NK-92 (cell line): ENCODE data around the gene PTPN7.
"Not testable (repeated sequence)": the region's sequence is repeated elsewhere in the genome, so short reads cannot be mapped to it uniquely, and the experiment has no call there.

Experiments used
- DNase-seq: peaks from one replicate; lab custom pipeline; 2025; ENCODE audit not compliant: unreplicated experiment; lab: John Stamatoyannopoulos, UW

Gene PTPN7

DNA sequence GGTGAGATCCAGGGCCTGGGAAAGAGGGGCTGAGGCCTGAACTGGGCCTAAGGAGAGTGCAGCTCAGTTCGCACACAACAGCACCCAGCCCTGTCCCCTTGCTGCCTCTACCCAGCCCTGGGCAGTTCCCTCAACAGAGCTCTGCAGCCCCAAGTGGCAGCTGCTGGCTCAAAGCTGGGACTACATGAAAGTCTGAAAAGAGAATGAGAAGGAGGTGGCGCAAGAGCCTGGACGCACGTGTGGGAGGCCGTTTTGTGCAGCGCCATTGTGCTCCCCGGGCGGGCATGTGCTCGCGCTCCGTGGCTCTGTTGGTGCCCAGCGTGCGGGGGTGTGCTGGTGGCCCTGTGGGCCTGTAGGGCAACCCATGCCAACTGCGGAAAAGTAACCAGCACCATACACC lies 27.4 kb downstream of the PTPN7 start:
- no peak for DNase-seq

DNA sequence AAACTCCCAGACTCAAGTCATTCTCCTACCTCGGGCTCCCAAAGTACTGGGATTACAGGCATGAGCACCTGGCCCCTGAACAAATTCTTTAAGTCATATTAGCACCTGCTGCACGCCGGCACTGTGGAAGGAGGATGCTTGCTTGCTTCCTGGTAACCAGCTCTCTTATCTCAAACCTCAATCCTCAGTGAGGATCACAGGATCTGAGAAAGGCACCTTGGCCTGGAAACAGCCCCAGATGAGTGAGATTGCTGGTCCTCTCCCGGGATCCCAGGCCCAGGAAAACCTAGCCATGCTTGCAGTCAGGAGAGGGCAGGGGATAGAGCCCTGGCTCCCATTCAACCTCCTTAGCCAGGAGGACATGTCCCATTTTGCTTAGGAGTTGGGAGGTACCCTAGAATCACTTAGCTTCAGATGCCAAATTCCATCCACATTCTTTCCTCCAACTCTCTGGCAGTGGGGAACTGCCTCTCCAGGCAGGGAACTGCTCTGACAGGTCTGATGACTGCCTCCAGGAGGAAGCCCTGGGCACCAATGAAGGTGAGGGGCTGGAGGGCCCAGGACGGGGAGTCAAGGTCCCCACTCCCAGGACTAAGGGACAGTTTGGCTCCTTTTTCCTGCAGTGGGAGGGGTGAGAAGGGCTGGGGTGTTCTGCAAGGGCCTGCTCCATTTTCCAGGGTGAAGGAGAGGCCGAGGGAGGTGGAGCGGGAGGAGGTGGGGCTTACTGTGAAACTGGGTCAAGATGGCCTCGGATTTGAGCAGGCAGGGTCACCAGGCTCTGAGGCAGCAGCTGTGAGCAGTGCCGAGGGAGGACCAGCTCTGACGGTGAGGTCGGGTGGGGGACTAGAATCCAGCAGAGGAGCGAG lies 28.2 kb downstream of the PTPN7 start:
- DNase-seq, result no peak

DNA sequence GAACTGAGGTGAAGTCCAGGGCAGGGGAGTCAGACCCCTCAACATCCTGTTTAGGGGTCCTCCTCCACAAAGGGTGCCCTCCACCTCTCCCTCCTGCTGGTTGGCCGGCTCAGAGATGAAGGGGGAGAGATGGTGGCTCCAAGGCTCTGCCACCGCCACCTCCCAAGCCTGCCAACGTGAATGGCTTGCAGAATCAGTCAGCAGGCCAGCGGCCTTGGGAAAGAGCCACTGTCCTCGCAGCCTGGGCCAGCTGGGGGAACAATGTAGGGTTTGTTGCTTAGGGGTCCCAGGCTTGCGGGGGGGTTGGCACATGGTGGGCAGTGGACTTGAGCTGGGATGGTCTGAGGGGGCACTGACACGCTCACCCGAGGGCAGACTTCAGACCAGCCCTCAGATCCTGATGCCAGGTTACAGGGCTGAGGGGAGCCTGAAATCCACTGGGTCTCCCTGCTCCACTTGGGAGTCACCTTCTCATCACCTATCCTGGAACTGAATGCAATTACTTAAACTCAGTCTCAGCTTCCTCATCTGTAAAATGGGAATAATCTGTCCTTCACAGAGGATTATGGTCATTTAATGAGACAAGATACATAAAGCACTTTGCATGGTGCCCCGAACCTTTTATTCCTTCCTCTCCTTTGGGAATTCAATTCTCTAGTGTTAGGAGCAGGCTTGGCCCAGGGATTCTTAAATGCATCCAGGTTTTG lies 29.4 kb downstream of the PTPN7 start:
- DNase-seq, result no peak

DNA sequence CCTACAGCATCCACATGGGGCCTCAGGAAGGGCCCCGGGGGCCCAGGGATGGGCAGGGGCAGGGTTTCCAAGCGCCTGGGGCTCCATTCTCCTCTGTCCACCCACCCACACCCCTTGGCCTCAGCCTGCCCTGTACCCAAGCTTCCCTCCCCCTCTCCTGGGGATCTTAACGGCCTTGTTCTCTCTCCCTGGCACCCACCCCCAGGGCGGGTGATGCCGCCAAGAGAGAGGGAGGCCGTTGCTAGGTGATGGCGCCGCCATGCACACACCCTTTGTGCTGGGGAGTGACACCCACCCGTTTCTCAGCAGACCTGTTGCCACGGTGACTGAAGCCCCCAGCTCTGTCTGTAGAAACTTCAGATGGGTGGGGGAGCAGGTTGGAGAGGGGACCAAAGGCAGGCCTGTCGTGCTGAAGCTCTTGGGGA lies 30.1 kb downstream of the PTPN7 start:
- no peak for DNase-seq

DNA sequence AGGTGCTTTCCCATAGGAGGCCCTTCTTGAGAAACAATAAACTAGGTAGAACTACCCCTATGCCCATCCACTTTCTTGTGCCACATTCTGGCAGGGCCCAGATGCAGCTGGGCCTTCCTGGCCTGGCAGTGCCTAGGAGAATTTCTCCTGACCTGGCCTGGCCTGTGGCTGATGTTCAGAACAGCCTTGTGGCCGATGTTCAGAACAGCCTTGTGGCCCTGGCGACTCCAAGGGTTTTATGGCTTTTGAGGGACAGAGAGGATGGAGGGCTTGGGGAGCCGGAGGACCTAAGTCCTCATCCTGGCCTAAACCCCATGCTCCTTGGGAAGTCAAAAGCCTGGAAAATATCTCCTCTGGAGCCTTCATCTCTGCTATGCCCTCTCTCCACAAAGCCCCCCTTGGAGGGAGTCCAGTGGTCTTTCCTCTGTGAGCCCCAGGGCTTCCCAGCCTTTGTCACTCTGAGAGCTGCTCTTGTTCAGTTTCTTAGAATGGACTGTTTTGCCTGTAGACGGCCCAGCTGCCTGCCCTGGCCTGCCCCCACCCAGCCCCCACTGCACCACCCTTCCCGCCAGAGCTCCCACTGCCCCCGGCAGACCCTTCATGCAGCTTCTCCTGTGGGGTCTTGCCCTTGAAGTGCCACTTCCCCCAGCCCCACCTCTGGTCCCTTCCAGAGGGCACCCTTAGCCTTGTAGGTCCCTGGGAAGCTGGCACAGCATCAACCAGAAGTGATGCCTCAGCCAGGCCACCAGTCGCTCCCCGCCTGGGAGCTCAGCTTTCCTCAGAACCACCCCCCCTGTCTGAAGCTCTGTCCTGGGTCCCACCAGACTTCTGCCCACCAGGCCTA lies 30.7 kb downstream of the PTPN7 start:
- no peak for DNase-seq

DNA sequence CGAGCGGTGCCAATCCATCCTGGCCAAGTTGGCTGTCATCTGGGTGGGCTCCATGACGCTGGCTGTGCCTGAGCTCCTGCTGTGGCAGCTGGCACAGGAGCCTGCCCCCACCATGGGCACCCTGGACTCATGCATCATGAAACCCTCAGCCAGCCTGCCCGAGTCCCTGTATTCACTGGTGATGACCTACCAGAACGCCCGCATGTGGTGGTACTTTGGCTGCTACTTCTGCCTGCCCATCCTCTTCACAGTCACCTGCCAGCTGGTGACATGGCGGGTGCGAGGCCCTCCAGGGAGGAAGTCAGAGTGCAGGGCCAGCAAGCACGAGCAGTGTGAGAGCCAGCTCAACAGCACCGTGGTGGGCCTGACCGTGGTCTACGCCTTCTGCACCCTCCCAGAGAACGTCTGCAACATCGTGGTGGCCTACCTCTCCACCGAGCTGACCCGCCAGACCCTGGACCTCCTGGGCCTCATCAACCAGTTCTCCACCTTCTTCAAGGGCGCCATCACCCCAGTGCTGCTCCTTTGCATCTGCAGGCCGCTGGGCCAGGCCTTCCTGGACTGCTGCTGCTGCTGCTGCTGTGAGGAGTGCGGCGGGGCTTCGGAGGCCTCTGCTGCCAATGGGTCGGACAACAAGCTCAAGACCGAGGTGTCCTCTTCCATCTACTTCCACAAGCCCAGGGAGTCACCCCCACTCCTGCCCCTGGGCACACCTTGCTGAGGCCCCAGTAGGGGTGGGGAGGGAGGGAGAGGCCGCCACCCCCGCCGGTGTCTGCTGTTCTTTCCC lies 32.4 kb downstream of the PTPN7 start:
- DNase-seq, result no peak

DNA sequence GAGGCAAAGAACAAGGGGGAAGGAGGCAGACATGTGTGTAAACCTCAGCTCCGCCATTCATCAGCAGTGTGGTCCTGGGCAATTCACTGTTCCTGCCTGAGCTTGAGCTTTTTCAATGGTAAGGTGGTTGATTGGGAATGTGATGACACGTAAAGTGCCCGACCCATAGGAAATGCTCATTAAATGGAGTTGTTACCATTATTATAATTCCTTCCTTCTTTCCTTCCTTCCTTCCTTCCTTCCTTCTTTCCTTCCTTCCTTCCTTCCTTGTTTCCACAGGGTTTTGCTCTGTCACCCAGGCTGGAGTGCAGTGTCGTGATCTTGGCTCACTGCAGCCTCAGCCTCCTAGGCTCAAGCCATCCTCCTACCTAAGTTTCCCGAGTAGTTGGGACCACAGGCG lies 33.3 kb downstream of the PTPN7 start:
- DNase-seq, result no peak

DNA sequence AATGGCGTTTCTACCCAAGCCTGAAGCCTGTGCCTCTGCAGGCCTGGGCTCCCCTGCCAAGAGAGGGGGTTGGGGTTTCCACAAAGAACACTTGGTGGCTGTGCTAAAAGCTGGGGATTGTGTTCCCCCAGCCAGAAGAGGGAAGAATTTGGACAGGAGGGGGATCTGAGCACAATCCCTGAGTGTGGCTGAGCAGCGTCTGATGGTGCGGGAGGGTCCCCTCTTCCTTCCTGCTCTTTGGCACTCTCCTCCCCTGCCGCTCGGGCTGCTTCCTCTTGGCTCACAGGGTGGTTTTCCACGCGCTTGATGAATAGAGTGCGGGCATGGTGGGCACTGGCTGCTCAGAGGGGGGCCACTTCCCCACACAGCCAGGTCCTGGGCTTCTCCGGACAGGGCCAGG lies 34.0 kb downstream of the PTPN7 start:
- DNase-seq, result no peak

DNA sequence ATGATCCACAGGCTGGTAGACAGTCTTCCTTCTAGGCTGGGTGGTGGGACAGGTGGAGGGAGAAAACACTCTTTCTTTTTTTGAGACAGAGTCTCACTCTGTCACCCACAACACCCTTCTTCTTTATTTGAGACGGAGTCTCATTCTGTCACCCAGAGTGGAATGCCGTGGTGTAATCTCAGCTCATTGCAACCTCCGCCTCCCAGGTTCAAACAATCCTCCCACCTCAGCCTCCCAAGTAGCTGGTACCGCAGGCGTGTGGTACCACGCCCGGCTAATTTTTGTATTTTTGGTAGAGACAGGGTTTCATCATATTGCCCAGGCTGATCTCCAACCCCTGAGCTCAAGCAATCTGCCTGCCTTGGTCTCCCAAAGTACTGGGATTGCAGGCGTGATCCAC lies 34.8 kb downstream of the PTPN7 start:
- no peak for DNase-seq

DNA sequence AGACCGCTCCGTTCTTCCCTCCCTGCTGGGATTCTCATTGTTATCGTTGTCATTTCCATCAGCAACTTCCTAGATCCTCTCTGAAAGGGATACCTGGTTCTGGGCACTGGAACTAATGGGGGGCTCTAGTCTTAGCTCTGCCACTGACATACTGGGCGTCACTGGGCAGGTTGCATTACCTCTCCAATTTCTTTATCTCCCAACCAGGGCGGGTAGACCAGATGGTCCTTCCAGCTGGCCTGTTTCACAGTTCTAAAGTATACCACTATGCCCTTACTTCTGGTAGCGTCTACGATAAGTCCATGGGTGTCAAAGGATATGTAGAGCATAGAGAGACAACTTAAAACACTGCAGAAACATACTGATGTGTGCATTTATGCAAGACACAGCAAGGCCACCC lies 36.3 kb downstream of the PTPN7 start:
- no peak for DNase-seq

DNA sequence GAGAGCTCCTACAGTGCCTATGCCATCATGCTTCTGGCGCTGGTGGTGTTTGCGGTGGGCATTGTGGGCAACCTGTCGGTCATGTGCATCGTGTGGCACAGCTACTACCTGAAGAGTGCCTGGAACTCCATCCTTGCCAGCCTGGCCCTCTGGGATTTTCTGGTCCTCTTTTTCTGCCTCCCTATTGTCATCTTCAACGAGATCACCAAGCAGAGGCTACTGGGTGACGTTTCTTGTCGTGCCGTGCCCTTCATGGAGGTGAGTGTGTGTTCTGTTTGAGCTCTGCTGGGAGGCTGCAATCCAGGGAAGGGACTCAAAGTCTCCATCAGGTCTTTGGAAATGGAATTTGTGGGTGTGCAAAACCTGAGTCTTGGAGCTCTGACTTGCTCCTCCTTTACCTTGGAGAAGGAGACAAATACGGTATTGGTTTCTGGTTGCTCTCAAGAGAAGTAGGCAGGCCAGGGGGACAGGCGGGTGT lies 37.0 kb downstream of the PTPN7 start:
- DNase-seq, result no peak

DNA sequence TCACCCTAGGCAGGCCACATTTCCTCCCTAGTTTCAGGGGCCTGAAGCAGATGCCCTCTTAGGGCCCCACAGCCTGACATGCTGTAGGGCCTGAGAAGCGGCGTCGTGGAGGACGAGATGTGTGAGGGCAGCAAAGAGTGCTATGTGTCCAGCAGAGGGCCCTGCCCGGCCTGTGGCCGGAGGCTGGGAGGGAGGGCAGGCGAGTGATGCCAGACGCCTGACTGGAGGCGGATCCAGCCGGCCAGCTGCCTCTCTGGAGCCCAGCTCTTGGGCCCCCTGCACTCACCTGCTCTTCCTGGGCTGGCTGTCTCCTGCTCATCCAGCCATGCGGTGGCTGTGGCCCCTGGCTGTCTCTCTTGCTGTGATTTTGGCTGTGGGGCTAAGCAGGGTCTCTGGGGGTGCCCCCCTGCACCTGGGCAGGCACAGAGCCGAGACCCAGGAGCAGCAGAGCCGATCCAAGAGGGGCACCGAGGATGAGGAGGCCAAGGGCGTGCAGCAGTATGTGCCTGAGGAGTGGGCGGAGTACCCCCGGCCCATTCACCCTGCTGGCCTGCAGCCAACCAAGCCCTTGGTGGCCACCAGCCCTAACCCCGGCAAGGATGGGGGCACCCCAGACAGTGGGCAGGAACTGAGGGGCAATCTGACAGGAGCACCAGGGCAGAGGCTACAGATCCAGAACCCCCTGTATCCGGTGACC lies 37.6 kb downstream of the PTPN7 start, which contains the start of gene GPR37L1:
GPR37L1 (plus strand) TSS at position 279 of the 697 bp plus-strand sequence; CDS start at position 326, 47 bp downstream.
- DNase-seq, result no peak

DNA sequence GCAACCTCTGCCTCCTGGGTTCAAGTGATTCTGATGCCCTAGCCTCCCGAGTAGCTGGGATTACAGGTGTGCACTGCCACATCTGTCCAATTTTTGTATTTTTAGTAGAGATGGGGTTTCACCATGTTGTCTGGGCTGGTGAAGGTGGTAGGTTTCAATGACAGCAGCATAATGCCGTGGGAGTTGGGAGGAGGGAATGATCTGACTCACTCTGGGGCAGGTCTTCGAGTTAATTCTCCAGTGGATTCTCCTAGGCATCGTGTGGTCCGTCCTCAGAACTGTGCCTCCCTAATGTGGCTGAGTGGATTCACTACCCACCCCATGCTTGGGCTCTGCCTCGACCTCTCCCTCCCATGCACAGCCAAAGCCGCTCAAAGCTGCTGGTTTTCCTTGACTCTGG lies 39.4 kb downstream of the PTPN7 start:
- no peak for DNase-seq

DNA sequence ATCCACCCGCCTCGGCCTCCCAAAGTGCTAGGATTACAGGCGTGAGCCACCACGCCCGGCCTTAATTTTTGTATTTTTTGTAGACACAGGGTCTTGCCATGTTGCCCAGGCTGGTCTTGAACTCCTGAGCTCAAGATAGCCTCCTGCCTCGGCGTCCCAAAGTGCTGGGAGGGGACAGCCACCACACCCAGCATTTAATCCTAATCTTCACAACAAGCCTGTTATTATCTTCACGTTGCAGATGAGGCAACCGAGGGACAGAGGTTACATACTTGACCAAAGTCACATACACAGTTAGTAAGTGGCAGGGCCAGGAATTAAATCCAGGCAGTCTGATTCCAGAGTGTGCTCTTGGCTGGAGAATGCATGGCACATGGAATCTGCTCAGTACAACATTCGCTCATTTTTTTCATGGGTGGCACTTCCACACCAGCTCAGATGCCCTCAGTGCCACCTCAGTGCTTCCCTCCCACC lies 42.5 kb downstream of the PTPN7 start:
- DNase-seq, result no peak

DNA sequence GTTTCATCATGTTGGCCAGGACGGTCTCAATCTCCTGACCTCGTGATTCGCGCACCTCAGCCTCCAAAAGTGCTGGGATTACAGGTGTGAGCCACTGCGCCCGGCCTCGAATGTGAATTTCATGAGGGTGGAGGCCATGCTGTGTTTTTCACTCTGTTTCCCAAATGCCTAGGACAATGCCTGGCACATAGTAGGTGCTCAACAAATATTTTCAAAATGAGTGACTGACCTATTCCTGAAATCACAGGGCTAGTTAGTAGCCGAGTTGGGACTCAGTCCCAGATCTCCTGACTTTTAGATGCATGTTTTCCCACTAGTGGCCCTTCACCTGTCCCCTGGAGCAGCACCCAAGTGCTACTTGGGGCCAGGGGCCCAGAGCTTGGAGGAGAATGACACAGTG lies 44.1 kb downstream of the PTPN7 start:
- no peak for DNase-seq

DNA sequence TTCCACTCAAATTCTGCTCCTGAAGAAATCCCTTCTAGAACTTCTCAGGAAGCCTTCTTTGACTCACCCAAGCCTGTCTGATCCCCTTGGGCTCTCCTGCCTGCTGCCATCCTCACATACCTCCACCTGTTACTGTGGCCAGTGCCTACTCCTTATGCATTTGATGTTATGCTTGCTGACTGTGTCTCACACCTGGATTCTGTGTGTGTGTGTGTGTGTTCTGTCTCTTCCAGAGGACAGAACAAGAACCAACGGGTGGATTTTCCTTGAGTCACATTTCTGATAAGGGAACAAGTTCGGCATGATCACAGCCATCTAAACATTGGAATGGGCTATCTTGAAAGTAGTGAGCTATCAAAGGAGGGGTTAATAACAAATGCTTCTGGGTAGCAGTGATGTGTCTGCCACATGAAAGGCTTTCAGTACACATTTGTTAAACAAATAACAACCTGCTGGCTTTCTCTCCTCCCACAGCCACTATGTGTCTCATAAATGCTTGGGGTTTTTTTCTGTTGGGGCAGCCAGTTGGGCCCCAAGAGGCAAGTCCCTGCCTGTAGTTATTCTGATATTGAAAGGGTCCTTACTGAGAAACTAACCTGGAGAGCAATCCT lies 46.6 kb downstream of the PTPN7 start:
- no peak for DNase-seq

DNA sequence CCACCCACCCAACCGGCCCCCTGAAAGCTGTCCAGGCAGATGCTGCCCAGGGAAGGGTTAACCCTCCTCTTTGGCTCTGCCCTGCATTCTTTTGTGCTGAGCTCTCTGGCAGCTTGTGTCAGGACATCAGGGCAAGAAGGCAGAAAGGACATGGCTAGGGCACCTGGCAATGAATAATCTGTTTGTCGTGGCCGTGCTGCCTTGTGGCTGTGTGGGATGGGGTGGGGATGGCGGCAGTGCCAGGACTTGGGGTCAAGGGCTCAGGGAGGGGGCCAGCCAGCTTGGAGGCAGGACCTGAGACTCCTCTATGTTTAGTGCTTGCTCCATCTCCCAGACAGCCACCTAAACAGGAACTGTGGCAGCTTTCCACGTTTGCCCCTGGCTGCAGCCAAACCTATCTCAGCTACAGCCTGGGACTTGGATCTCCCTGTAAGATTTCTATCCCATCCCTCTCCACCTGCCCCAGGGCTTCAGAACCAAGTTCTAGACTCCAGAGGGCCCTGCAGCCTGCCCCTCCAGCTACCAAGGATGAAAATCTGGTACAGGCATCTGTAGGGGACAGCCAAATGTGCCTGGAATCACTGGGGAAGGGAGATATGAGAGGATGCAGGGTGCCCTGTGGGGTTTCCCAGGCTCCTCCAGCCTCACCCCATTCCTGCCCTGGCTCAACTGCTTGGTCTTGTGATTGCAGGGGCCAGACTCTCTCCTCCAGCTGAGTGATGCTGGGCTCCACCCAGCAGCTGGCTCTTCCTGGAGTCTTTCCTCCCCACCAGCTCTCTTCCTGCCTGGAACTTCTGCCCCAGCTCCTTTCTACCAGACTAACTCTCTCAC lies 47.3 kb downstream of the PTPN7 start:
- DNase-seq, result no peak

DNA sequence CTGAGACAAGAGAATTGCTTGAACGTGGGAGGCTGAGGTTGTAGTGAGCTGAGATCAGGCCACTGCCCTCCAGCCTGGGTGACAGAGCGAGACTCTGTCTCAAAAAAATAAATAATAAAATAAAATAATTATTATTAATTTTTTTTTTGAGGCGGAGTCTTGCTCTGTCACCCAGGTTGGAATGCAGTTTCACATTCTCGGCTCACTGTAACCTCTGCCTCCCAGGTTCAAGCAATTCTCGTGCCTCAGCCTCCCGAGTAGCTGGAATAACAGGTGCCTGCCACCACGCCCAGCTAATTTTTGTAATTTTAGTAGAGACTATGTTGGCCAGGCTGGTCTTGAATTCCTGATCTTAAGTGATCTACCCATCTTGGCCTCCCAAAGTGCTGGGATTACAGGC lies 48.8 kb downstream of the PTPN7 start:
- not testable (repeated sequence) for DNase-seq
